ENCODE data around the gene MON2.
"Not testable (repeated sequence)": the region's sequence is repeated elsewhere in the genome, so short reads cannot be mapped to it uniquely, and the experiment has no call there.

MON2 gene

GRCh38 chr12:62468397-62468796 is 1.8 kb downstream of the MON2 start:
- intact Hi-C loops (cut with DNase I): loop anchor here (10.0 kb wide), 3 partner anchors 56 to 466 kb away; partner anchors contain the start of genes PPM1H and USP15
- no peak for DNase-seq

DNA sequence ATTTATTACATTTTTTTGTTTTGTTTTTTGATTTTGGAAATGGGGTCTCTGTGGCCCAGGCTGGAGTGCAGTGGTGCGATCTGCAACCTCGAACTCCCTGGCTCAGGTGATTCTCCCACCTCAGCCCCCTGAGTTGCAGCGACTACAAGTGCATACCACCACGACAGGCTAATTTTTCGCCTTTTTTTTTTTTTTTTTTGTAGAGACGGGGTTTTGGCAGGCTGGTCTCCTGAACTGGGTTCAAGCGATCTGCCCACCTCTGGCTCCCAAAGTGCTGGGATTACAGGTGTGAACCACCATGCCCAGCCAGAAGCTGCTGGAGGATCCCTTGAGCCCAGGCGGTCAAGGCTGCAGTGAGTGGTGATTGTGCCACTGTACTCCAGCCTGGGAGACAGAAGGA is 2.3 kb downstream of the MON2 start:
- intact Hi-C loops (cut with DNase I): loop anchor here (10.0 kb wide), 3 partner anchors 56 to 466 kb away; partner anchors contain the start of genes PPM1H and USP15

GRCh38 chr12:62469704-62470103 is 3.1 kb downstream of the MON2 start:
- intact Hi-C loops (cut with DNase I): loop anchor here (10.0 kb wide), 3 partner anchors 55 to 465 kb away; partner anchors contain the start of genes PPM1H and USP15
- no peak for DNase-seq

More for the DNA sequence above, 2.3 kb downstream of the MON2 start:
- DNase-seq: no peak

DNA sequence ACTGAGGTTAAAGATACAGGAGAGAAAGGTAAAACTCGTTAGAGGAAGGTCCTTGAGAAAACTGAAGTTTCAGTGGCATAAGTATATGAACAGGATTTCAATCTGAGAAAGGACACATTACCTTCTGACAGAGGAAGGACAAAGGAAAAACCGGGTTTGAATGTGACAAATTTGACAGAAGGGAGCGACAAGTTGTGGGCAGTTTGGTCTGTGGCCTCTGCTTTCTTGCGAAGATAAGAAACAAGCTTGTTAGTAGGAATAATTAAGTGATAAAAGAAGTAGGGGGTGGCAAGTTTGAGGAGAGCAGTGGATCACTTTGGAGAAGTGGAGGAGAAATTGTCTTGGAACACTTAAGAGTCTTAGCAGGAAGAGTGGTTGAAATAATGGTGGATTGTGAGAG is 5.1 kb downstream of the MON2 start:
- no peak for DNase-seq
- intact Hi-C loops (cut with DNase I): no loop called here

GRCh38 chr12:62472472-62472871 is 5.8 kb downstream of the MON2 start:
- no peak for DNase-seq
- intact Hi-C loops (cut with DNase I): no loop called here

- peak in 3 of 10 donors; percentile 39 to 84 (median 48) for DNase-seq
- intact Hi-C loops (cut with DNase I): no loop called here
Observed at GRCh38 chr12:62481843-62482540, 15.4 kb downstream of the MON2 start.

GRCh38 chr12:62482769-62483168 is 16.1 kb downstream of the MON2 start:
- intact Hi-C loops (cut with DNase I): no loop called here
- DNase-seq: no peak

GRCh38 chr12:62484233-62484632 is 17.6 kb downstream of the MON2 start:
- intact Hi-C loops (cut with DNase I): no loop called here
- no peak for DNase-seq

DNA sequence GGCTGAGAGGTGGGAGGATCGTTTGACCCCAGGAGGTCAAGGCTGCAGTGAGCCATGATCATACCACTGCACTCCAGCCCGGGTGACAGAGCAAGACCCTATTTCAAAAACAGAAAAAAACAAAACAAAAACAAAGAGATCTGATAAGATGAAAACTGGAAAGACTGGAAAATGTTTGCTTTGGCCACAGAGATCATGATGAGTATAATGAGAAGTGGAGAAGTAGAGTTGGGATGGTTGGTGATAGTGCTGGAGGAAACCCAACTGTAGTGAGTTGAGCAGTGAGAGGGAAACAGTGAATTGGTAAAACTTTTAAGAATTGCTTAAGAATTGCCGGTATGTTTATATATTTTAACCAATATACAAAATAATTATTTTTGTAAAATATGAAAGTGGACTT is 39.2 kb downstream of the MON2 start:
- intact Hi-C loops (cut with DNase I): no loop called here
- DNase-seq: no peak

GRCh38 chr12:62512901-62513300 is 46.3 kb downstream of the MON2 start:
- peak in 1 of 10 donors; percentile 41 for DNase-seq
- intact Hi-C loops (cut with DNase I): no loop called here

DNA sequence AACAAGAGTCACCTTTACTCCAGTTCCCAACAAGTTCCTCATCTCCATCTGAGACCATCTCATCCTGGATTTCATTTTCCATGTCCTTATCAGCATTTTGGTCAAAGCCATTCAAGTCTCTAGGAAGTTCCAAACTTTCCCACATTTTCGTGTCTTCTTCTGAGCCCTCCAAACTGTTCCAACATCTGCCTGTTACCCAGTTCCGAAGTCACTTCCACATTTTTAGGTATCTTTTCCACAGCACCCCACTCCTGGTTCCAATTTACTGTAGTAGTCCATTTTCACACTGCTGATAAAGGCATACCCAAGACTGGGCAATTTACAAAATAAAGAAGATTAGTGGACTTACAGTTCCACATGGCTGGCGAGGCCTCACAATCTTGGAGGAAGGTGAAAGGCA is 47.5 kb downstream of the MON2 start:
- intact Hi-C loops (cut with DNase I); DNase-seq: not testable (repeated sequence)

DNA sequence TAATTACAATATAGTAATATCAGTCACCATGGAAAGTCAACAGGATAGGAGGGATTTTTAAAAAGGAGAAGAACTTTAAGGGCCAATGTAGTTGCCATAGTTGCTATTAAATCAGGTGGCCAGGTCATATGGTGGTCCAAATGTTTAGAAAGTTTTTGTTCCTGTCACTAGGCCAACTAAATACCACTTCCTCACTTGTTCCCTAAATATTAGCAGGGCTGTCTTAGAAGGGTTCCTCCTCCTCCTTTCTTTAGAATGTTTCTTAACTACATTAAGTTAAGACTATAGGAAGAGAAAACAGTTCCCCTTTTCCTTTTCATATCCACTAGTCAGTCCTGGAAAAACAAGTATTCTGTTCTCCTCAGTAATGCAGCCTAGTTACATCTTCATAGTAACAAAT is 50.3 kb downstream of the MON2 start:
- intact Hi-C loops (cut with DNase I): no loop called here
- no peak for DNase-seq

DNA sequence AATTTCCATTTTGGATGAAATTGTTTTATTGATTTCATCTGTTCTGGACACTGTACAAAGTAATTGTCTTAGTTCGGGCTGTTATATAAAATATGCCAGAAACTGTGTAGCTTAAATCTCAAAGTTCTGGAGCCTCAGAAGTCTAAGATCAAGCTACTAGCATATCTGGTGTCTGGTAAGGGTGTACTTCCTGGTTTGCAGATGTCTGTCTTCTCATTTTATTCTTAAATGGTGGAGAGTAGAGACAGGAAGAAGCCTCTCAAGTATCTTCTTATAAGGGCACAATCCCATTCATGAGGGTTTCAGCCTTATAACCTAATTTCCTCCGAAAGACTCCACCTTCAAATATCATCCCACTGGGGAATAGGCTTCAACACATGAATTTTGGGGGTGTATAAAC is 51.3 kb downstream of the MON2 start:
- intact Hi-C loops (cut with DNase I): no loop called here
- no peak for DNase-seq

- intact Hi-C loops (cut with DNase I): no loop called here
- peak in 7 of 10 donors; percentile 12 to 81 (median 35) for DNase-seq
Observed at GRCh38 chr12:62519043-62519442, 52.4 kb downstream of the MON2 start.

DNA sequence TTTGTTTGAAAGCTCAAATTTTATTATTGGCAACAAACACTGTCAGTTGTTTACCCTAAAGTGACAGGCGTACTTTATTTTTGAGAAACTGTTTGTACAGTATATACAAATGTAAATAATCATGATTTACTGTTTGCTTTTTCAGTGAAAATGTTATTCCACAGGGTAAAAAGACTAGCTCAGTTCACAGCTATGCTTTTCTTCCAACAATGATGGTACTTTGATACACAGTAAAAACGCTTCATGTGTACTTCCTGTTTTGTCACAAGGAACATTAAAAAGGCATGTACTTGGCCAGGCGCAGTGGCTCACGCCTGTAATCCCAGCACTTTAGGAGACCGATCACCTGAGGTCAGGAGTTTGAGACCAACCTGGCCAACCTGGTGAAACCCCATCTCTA is 53.7 kb downstream of the MON2 start:
- intact Hi-C loops (cut with DNase I): loop anchor here (10.0 kb wide), 2 partner anchors 56 to 86 kb away; partner anchors contain the start of gene MON2
- no peak for DNase-seq

GRCh38 chr12:62522984-62523383 is 56.4 kb downstream of the MON2 start:
- no peak for DNase-seq
- intact Hi-C loops (cut with DNase I): loop anchor here (10.0 kb wide), 2 partner anchors 58 to 88 kb away; partner anchors contain the start of gene MON2

GRCh38 chr12:62523619-62524018 is 57.0 kb downstream of the MON2 start:
- DNase-seq: no peak
- intact Hi-C loops (cut with DNase I): loop anchor here (10.0 kb wide), 2 partner anchors 59 to 89 kb away; partner anchors contain the start of gene MON2

- DNase-seq: no peak
Observed at GRCh38 chr12:62525271-62525670, 58.6 kb downstream of the MON2 start.

DNA sequence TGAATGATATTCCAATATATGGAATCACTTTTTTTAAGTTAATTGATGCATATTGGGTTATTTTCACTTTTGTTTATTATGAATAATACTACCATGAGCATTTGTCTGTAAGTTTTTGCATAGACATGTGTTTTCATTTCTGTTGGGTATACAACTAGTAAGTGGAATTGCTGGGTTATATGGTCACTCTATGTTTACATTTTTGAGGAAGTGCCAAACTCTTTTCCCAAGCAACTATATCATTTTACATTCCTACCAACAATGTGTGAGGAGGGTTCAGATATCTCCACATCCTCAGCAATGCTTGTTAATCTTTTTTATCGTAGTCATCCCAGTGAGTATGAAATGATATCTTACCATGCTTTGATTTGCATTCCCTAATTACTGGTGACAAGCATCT is 64.0 kb downstream of the MON2 start:
- DNase-seq: no peak
- intact Hi-C loops (cut with DNase I): no loop called here

More at GRCh38 chr12:62525271-62525670, 58.6 kb downstream of the MON2 start:
- intact Hi-C loops (cut with DNase I): loop anchor here (10.0 kb wide), 2 partner anchors 60 to 90 kb away; partner anchors contain the start of gene MON2

- DNase-seq: no peak
- intact Hi-C loops (cut with DNase I): no loop called here
Observed at GRCh38 chr12:62532333-62532732, 65.7 kb downstream of the MON2 start.

- no peak for DNase-seq
- intact Hi-C loops (cut with DNase I): no loop called here
Observed at GRCh38 chr12:62533087-62533754, 66.6 kb downstream of the MON2 start.

DNA sequence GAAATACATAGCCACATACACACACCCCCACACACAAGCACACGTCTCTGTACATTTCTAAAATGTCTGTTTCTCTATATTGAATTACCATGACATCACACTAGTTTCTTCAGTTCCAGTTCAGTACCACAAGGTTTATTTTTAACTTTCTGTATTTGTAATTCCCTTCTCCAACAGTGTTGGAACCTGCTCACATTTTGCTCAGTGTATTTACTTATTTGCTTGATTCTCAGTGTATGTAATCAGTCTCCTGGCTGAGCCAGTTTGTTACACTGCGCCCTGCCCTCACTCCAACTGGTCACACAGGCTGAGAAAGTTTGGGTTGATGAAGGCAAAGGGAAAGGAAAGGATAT is 67.1 kb downstream of the MON2 start:
- no peak for DNase-seq
- intact Hi-C loops (cut with DNase I): no loop called here
